ENCODE results near the gene LSG1.

LSG1 gene

DNA sequence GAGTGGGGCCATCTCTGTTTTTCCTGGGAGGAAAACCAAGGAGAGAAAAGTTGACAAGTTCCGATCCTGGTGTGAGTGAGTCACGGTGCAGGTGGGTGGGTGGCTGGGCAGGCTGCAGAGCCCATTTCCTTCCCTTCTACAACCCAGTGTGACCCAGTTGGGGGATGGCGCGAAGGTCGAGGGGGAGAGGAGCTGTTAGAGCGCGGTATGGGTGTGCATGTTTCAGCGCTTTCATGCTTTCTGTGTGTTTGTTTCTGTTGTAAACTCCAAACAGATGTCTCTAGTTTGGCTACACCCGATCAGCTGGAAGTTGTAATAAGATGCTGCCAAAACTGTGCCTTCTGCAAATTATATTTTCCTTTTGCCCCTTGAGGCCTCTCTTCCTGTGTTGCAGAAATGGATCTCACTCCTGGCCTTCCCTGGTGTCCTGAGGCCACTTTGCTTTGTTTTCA lies 17.5 kb upstream of the LSG1 start:
- Histone ChIP-seq H3K4me3 (ENCODE audit: low read depth, low read length) (peak overlapping the region; percentile 92), H3K4me1 (peaks cover 28% of the 10 kb centered on the region), H3K27me3 (no peaks in the 10 kb centered on the region), H3K9me3 (no peaks in the 10 kb centered on the region), H3K36me3 (no peaks in the 10 kb centered on the region)
- DNase-seq: no peak
- TF ChIP-seq, protein P1, sequence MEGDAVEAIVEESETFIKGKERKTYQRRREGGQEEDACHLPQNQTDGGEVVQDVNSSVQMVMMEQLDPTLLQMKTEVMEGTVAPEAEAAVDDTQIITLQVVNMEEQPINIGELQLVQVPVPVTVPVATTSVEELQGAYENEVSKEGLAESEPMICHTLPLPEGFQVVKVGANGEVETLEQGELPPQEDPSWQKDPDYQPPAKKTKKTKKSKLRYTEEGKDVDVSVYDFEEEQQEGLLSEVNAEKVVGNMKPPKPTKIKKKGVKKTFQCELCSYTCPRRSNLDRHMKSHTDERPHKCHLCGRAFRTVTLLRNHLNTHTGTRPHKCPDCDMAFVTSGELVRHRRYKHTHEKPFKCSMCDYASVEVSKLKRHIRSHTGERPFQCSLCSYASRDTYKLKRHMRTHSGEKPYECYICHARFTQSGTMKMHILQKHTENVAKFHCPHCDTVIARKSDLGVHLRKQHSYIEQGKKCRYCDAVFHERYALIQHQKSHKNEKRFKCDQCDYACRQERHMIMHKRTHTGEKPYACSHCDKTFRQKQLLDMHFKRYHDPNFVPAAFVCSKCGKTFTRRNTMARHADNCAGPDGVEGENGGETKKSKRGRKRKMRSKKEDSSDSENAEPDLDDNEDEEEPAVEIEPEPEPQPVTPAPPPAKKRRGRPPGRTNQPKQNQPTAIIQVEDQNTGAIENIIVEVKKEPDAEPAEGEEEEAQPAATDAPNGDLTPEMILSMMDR (IDR thresholded peaks at IDR 0.05; ENCODE audit: low read depth, low read length): no peak

DNA sequence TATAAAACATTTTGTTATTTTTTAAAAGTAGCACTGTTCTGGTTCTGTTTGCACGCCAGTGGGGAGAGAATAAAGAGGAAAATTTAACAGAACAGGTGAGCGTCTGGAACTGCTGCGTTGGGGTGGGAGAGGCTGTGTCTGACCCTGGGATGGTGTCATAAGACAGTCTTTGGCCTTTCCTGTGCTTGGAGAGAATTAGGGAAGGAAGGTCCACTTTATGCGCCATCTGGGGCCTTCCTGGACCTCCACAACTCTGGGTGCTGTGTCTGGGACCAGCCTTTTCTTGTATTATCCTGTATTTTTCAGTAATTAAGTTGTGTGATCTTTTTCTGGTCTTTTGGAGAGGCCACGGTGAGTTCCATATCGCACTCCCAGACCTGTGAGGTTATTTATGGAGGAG lies 17.0 kb upstream of the LSG1 start:
- Histone ChIP-seq H3K4me1 (peaks cover 28% of the 10 kb centered on the region), H3K9me3 (no peaks in the 10 kb centered on the region), H3K27me3 (no peaks in the 10 kb centered on the region), H3K4me3 (ENCODE audit: low read depth, low read length) (peak overlapping the region; percentile 92), H3K36me3 (no peaks in the 10 kb centered on the region)
- no peak for DNase-seq
- TF ChIP-seq, protein P1 (IDR thresholded peaks at IDR 0.05; ENCODE audit: low read depth, low read length): no peak

DNA sequence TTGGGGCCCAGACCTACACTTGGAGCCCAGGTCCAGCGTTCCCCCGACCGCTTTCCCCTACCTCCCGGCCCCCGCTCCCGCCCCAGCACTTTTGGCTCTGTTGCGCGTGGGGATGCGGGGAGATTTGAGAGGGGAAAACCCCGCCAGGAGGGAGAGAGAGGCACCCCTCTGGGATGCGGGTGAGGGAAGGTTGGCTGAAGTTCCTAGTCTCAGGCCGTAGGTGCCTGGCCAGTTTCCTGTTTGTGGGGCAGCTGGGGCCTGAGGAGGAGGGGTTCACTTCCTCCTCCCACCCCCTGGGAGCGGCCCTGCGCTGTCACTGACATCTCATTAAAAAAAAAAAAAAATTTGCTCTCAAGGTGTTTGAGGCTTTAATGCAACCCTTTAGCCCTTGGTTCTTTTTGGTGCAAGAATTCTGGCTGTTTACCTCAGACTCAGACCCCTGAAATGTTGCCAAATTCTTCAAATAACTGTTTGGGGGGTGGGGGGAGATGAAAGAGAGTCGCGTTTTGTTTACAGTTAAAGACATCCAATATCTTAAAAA lies 16.3 kb upstream of the LSG1 start:
- Histone ChIP-seq H3K9me3 (no peaks in the 10 kb centered on the region), H3K4me1 (peaks cover 28% of the 10 kb centered on the region), H3K4me3 (ENCODE audit: low read depth, low read length) (peak overlapping the region; percentile 92), H3K27me3 (no peaks in the 10 kb centered on the region), H3K36me3 (no peaks in the 10 kb centered on the region)
- peak; percentile 41 for DNase-seq
- TF ChIP-seq, protein P1 (IDR thresholded peaks at IDR 0.05; ENCODE audit: low read depth, low read length): no peak

DNA sequence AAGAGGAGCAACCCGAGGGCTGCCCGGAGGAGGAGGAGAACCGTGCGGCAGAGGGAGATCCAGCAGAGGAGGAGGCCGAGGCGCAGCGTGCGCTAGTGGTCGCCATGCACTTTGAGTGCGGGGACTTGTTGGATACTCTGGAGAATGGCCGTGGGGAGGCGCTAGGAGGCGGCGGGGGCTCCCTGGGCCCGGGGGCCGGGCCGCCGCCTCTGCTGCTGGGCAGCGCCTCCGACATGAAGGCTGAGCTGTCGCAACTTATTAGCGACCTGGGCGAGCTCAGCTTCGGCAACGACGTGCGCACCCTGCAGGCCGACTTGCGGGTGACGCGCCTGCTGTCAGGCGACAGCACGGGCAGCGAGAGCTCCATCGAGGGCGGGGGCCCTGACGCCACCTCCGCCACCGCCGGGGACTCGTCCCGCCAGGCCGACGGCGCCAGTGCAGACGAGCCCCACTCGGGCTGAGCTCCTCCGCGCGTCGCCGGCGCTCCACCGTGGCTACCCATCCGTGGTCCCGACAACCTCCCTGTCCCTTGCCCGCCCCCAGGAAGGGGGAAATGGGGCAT lies 15.7 kb upstream of the LSG1 start:
- H3K9me3 ChIP-seq: no peaks in the 10 kb centered on the region
- no peaks in the 10 kb centered on the region for H3K27me3 ChIP-seq
- no peaks in the 10 kb centered on the region for H3K36me3 ChIP-seq
- H3K4me3 ChIP-seq (ENCODE audit: low read depth, low read length): peak overlapping the region; percentile 92
- peaks cover 31% of the 10 kb centered on the region for H3K4me1 ChIP-seq
- TF ChIP-seq, protein P1 (IDR thresholded peaks at IDR 0.05; ENCODE audit: low read depth, low read length): peak; percentile 50; the same call in 1 of the 2 replicates
- DNase-seq: peak; percentile 94

DNA sequence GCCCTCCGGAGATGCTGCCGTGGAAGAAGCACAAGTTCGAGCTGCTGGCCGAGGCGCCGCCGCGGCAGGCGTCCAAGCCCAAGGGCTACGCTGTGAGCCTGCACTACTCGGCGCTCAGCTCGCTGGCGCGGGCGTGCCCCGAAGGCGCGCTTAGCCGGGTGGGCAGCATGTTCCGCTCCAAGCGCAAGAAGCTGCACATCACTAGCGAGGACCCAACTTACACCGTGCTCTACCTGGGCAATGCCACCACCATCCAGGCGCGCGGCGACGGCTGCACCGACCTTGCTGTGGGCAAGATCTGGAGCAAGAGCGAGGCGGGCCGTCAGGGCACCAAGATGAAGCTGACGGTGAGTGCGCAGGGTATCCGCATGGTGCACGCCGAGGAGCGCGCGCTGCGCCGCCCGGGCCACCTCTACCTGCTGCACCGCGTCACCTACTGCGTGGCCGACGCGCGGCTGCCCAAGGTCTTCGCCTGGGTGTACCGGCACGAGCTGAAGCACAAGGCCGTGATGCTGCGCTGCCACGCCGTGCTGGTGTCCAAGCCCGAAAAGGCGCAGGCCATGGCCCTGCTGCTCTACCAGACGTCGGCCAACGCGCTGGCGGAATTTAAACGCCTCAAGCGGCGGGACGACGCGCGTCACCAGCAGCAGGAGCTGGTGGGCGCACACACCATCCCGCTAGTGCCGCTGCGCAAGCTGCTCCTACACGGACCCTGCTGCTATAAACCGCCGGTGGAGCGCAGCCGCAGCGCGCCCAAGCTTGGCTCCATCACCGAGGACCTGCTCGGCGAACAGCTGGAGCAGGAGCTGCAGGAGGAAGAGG lies 15.0 kb upstream of the LSG1 start:
- Histone ChIP-seq H3K9me3 (no peaks in the 10 kb centered on the region), H3K4me3 (ENCODE audit: low read depth, low read length) (peak overlapping the region; percentile 92), H3K4me1 (peaks cover 29% of the 10 kb centered on the region), H3K27me3 (no peaks in the 10 kb centered on the region), H3K36me3 (no peaks in the 10 kb centered on the region)
- TF ChIP-seq, protein P1 (IDR thresholded peaks at IDR 0.05; ENCODE audit: low read depth, low read length): no peak
- DNase-seq: peak; percentile 73

DNA sequence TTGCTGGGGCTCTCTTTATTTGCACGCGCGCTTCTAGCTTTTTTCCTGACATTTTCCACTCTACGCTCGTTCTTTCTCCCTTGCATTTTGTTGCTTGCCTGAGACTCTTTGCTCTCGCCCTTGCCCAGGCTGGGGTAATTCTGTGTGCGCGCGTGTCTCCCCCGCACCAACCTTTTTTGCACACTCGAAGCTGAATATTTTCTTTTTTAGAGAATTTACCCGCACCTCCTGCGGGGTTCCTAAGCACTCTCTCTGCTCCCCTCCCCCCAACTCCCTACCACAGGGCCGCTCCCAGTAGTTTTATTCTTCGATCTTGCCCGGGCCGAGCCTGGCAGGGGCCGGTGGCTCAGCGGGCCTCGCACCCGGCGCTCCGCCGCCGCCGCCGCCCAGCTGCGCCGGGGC lies 14.4 kb upstream of the LSG1 start:
- H3K9me3 ChIP-seq: no peaks in the 10 kb centered on the region
- H3K36me3 ChIP-seq: no peaks in the 10 kb centered on the region
- peak overlapping the region; percentile 92 for H3K4me3 ChIP-seq (ENCODE audit: low read depth, low read length)
- no peak for DNase-seq
- TF ChIP-seq, protein P1 (IDR thresholded peaks at IDR 0.05; ENCODE audit: low read depth, low read length): no peak
- H3K4me1 ChIP-seq: peaks cover 27% of the 10 kb centered on the region
- no peaks in the 10 kb centered on the region for H3K27me3 ChIP-seq
